ENCODE measurements around the gene DOLK.

DOLK gene

GRCh38 chr9:128929560-128929959 is 17.8 kb downstream of the DOLK start:
- DNase-seq: no peak

- no peak for DNase-seq
Observed at GRCh38 chr9:128928624-128929023, 18.8 kb downstream of the DOLK start.

- DNase-seq: peak; percentile 67
Observed at GRCh38 chr9:128927731-128928411, 19.5 kb downstream of the DOLK start.

GRCh38 chr9:128923493-128923883 is 23.9 kb downstream of the DOLK start:
- no peak for DNase-seq

GRCh38 chr9:128921881-128922763 is 25.3 kb downstream of the DOLK start:
- DNase-seq: no peak

- DNase-seq: no peak
Observed at GRCh38 chr9:128920381-128921058, 26.9 kb downstream of the DOLK start, which contains the start of gene PHYHD1. Gene PHYHD1, plus strand, starts transcription at chr9:128920982. Its CDS starts 1,342 bp downstream, at chr9:128922324.

DNA sequence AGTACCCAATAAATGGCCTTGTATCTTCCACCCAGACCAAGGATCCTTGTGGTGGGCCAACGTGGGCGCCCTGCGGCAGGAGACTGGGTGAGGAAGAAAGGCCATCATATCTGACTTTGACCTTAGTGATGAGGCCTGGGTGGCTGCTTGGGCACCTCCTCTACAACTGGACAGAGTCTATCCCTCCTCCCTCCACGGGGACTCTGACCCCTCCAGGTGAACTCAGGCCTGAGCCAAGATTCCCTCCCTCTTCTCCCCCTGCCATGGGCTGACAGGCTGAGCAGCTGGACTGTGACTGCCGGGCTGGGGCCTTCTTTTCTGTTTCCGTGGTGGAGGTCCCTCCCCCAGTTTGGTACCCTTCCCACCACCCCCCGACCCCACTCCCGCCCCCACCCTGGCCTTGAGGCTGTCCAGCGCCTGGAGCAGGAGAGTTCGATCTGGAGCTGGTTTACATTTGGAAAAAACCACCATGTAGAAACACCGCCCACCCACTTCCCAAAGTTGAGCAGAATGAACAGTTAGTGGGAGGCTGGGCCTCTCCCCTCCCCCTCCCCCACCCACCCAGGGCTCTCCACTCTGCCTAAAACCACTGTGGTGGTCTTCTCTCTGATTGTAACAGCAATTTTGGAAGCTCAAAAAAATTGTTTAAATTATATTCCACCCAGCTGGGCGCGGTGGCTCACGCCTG is 27.9 kb downstream of the DOLK start:
- no peak for DNase-seq

DNA sequence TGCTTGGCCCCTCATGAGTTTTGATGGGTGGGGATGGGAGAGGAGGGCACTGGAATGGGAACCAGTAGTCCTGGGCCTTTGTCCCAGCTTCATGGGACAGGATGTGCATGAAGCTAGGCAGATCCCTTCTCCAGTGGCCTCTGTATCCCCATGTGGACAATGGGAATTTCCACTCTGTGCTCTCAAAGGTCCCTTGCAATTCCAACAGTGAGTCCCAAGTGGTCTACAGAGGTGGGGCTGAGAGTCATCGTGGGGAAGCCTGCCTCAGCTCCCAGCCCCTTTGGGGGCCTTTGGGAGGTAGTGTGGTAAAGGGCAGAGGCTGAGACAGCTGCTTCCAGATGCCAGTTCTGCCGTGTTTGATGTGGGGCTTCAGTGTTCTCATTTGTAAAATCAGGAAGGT is 28.5 kb downstream of the DOLK start:
- no peak for DNase-seq

DNA sequence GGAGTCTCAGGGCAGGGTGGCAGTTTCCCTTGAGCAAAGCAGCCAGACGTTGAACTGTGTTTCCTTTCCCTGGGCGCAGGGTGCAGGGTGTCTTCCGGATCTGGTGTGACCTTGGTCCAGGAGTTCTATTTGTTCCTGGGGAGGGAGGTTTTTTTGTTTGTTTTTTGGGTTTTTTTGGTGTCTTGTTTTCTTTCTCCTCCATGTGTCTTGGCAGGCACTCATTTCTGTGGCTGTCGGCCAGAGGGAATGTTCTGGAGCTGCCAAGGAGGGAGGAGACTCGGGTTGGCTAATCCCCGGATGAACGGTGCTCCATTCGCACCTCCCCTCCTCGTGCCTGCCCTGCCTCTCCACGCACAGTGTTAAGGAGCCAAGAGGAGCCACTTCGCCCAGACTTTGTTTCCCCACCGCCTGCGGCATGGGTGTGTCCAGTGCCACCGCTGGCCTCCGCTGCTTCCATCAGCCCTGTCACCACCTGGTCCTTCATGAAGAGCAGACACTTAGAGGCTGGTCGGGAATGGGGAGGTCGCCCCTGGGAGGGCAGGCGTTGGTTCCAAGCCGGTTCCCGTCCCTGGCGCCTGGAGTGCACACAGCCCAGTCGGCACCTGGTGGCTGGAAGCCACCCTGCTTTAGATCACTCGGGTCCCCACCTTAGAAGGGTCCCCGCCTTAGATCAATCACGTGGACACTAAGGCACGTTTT is 30.1 kb downstream of the DOLK start:
- DNase-seq: no peak

- no peak for DNase-seq
Observed at GRCh38 chr9:128916745-128917144, 30.7 kb downstream of the DOLK start.

GRCh38 chr9:128916204-128916603 is 31.2 kb downstream of the DOLK start:
- DNase-seq: no peak

- no peak for DNase-seq
Observed at GRCh38 chr9:128913995-128914772, 33.2 kb downstream of the DOLK start.

GRCh38 chr9:128913048-128913900 is 34.1 kb downstream of the DOLK start:
- DNase-seq: no peak

GRCh38 chr9:128912270-128912853 is 35.0 kb downstream of the DOLK start:
- no peak for DNase-seq

GRCh38 chr9:128911529-128912035 is 35.8 kb downstream of the DOLK start:
- DNase-seq: no peak

GRCh38 chr9:128910906-128911305 is 36.5 kb downstream of the DOLK start:
- no peak for DNase-seq

DNA sequence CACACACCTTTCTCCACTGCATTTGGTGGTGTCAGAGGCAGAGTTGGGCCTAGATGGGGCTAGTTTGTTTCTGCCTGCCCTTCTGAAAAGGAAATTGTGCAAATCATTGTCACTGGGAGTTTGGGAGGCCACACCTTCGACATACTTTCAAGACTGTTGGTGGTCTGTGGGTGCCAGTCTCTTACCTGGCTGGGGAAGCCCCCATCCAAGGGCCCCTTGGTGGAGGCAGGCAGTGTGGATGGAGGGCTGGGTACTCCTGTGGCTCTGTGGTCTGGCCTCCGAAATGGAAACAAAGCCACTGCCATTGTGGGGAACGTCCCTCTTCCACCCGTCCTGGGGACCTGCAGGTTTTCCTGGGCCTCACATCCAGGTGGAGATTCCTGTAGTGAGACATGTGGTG is 37.5 kb downstream of the DOLK start:
- DNase-seq: no peak

DNA sequence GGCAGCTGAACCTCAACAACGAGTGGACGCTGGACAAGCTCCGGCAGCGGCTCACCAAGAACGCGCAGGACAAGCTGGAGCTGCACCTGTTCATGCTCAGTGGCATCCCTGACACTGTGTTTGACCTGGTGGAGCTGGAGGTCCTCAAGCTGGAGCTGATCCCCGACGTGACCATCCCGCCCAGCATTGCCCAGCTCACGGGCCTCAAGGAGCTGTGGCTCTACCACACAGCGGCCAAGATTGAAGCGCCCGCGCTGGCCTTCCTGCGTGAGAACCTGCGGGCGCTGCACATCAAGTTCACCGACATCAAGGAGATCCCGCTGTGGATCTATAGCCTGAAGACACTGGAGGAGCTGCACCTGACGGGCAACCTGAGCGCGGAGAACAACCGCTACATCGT is 39.0 kb downstream of the DOLK start:
- no peak for DNase-seq

GRCh38 chr9:128906741-128907140 is 40.7 kb downstream of the DOLK start:
- no peak for DNase-seq

GRCh38 chr9:128905964-128906363 is 41.4 kb downstream of the DOLK start:
- no peak for DNase-seq

Measured in CD4-positive, alpha-beta T cell treated with Interleukin-10 for 1 hour (primary cell).